Measurements from ENCODE around the gene CERK.
"Not testable (repeated sequence)": the region's sequence is repeated elsewhere in the genome, so short reads cannot be mapped to it uniquely, and the experiment has no call there.

DNA sequence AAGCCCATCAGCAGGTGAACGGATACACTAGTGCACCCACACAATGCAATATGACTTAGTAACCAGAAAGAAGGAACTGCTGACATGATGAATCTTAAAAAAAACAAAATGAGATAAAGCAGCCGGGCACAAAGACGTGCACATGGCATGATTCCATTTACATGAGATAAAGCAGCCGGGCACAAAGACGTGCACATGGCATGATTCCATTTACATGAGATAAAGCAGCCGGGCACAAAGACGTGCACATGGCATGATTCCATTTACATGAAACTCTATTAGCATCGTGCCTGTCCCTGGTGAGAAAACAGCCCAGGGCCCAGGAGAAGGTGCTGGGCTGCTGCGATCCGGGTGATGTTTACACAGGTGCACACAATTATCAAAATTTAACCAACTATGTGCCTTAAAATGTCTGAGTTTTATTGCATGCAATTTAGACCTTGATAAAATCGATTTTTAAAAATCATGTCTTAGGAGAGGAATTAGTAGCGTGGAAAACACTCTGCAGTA is 3.8 kb downstream of the CERK start:
- TF ChIP-seq CTCF (IDR thresholded peaks at IDR 0.05; ENCODE audit: low read length); EZH2 (optimal IDR thresholded peaks at IDR 0.05; ENCODE audit: low read depth, low read length); EZH2phosphoT487 (IDR thresholded peaks at IDR 0.05; ENCODE audit: low read length): not testable (repeated sequence)
